Hepatocyte (in vitro differentiated cells): ENCODE measurements around the gene ASB11. TPM values are rescaled to one million over a fixed set of nuclear protein-coding genes. Genes with fewer than 3 reads are reported as not detected.
"Not testable (repeated sequence)": the region's sequence is repeated elsewhere in the genome, so short reads cannot be mapped to it uniquely, and the experiment has no call there.

Experiments used
- DNase-seq: peaks from one replicate; pipeline ENCODE4 v3.0.0-alpha.2; 2016; ENCODE audit warnings: low spot score
- H2AFZ ChIP-seq: fragments of 200-600 bp; sonication (generic); 2 replicates; pipeline ENCODE4 v1.6.0; 2016; ENCODE audit warnings: antibody characterized with exemption, mild to moderate bottlenecking
- H3K27ac ChIP-seq: fragments of 200-600 bp; sonication (generic); 2 replicates; pipeline ENCODE4 v1.5.1; 2016; ENCODE audit warnings: mild to moderate bottlenecking
- H3K27me3 ChIP-seq: fragments of 200-600 bp; sonication (generic); 2 replicates; pipeline ENCODE4 v1.6.1; 2016
- H3K36me3 ChIP-seq: fragments of 200-600 bp; sonication (generic); replicated peaks from 2 replicates; pipeline ENCODE4 v1.5.1; 2016; ENCODE audit warnings: low read depth; ENCODE audit not compliant: insufficient read depth
- H3K4me1 ChIP-seq: fragments of 200-600 bp; sonication (generic); 2 replicates; pipeline ENCODE4 v1.5.1; 2016; ENCODE audit warnings: mild to moderate bottlenecking, moderate library complexity; ENCODE audit not compliant: insufficient read depth
- H3K4me2 ChIP-seq: fragments of 200-600 bp; sonication (generic); 2 replicates; pipeline ENCODE4 v1.6.0; 2016
- H3K4me3 ChIP-seq: fragments of 200-600 bp; sonication (generic); 2 replicates; pipeline ENCODE4 v1.5.1; 2016; ENCODE audit warnings: mild to moderate bottlenecking
- H3K79me2 ChIP-seq: fragments of 200-600 bp; sonication (generic); 2 replicates; pipeline ENCODE4 v1.6.0; 2017; ENCODE audit warnings: mild to moderate bottlenecking
- H3K9me2 ChIP-seq: fragments of 200-600 bp; sonication (generic); replicated peaks from 2 replicates; pipeline ENCODE4 v1.6.0; 2017; ENCODE audit warnings: mild to moderate bottlenecking; ENCODE audit not compliant: insufficient read depth
- H3K9me3 ChIP-seq: fragments of 200-600 bp; sonication (generic); 2 replicates; pipeline ENCODE4 v1.5.1; 2016; ENCODE audit warnings: low read depth, mild to moderate bottlenecking
- H4K20me1 ChIP-seq: fragments of 200-600 bp; sonication (generic); 2 replicates; pipeline ENCODE4 v1.6.0; 2016; ENCODE audit warnings: mild to moderate bottlenecking; ENCODE audit not compliant: insufficient read depth, poor library complexity, severe bottlenecking
- EZH2 ChIP-seq: fragments of 200-600 bp; sonication (generic); IDR thresholded peaks from 2 replicates; pipeline ENCODE4 v1.6.1; 2016; ENCODE audit warnings: antibody characterized with exemption, mild to moderate bottlenecking, borderline replicate concordance
- EZH2phosphoT487 ChIP-seq: fragments of 200-600 bp; sonication (generic); IDR thresholded peaks from one replicate; pipeline ENCODE4 v1.6.1; 2018; ENCODE audit warnings: antibody characterized with exemption, mild to moderate bottlenecking, low read depth, moderate library complexity; ENCODE audit not compliant: unreplicated experiment, severe bottlenecking
- WGBS: methylation state at CpG from one replicate; pipeline ENCODE4 v1.1.6; 2016; ENCODE audit warnings: low lambda C conversion rate; ENCODE audit errors: missing lambda C conversion rate; 5-methylcytosine and 5-hydroxymethylcytosine counted together
- polyA plus RNA-seq: library from polyadenylated mRNA; unstranded; fragments of >200 nt; fragmentation: Nextera tagmentation; extraction: Ambion mirVana; gene quantifications from 2 replicates; pipeline ENCODE4 v1.2.1, GENCODE V29; 2016
- total RNA-seq: library from RNA; depleted of rRNA; stranded (reverse); fragments of >200 nt; gene quantifications from 2 replicates; pipeline ENCODE4 v1.2.3, GENCODE V29; 2014
- TF ChIP-seq, protein P1 (sequence below): fragments of 200-600 bp; sonication (generic); IDR thresholded peaks from 2 replicates; pipeline ENCODE4 v1.5.1; 2016; ENCODE audit warnings: antibody characterized with exemption, mild to moderate bottlenecking; ENCODE audit not compliant: poor library complexity

ASB11 gene
- total and polyA plus RNA-seq, 2 experiments from 2014 or later = 0.20 TPM; not detected in 1

DNA sequence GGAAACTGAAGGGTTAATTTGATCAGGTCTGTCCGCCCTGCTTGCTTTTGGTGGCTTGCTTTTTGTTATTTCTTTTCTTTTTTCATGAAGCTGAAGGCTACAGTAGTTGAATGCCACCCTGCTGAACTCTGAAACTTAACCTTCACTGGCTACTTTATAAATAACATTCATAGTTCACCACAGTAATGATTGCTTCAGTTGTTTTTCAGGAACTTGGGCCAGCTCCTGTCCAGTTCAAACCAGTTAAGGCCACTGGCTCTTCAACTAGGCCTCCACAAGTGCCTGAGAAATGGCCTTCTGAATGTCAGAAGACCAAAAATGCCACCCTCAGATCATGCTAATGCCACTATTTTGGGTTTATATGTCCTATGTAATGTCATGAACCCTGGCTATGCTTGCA, 37.8 kb downstream of the ASB11 start:
- Histone ChIP-seq H3K4me1 (no peaks in the 10 kb centered on the region), H3K9me3 (no peaks in the 10 kb centered on the region), H3K4me2 (no peak overlapping the region), H4K20me1 (no peaks in the 10 kb centered on the region), H3K36me3 (no peaks in the 10 kb centered on the region), H3K27ac (no peak overlapping the region), H3K79me2 (no peaks in the 10 kb centered on the region), H3K9me2 (no peaks in the 10 kb centered on the region), H2AFZ (no peak overlapping the region), H3K4me3 (no peak overlapping the region), H3K27me3 (no peaks in the 10 kb centered on the region)
- TF ChIP-seq, protein P1, sequence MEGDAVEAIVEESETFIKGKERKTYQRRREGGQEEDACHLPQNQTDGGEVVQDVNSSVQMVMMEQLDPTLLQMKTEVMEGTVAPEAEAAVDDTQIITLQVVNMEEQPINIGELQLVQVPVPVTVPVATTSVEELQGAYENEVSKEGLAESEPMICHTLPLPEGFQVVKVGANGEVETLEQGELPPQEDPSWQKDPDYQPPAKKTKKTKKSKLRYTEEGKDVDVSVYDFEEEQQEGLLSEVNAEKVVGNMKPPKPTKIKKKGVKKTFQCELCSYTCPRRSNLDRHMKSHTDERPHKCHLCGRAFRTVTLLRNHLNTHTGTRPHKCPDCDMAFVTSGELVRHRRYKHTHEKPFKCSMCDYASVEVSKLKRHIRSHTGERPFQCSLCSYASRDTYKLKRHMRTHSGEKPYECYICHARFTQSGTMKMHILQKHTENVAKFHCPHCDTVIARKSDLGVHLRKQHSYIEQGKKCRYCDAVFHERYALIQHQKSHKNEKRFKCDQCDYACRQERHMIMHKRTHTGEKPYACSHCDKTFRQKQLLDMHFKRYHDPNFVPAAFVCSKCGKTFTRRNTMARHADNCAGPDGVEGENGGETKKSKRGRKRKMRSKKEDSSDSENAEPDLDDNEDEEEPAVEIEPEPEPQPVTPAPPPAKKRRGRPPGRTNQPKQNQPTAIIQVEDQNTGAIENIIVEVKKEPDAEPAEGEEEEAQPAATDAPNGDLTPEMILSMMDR = no peak
- TF ChIP-seq EZH2phosphoT487 (no peak), EZH2 (no peak)
- no peak for DNase-seq
- 55% methylated on average over 1 of the region's 1 CpG for WGBS

DNA sequence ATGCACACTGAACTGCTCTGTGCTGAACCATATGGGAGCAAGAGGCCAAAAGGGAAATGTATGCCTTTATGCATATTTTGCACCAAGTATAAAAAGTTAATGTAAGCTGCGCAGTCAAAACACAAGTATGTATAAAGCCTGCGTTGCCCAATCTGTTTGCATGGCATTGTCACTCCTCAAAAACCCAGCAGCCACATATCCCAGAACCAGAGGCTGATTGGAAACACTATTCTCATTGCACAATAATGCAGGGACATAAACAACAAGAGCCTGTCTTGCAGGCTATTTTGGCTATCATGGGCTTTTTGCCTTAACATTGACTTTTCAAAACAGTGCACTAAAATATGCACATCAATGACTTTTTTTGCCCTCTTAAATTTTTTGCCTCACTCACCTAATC, 40.5 kb downstream of the ASB11 start:
- Histone ChIP-seq H3K27me3 (no peaks in the 10 kb centered on the region), H3K4me1 (no peaks in the 10 kb centered on the region), H3K27ac (no peak overlapping the region), H4K20me1 (no peaks in the 10 kb centered on the region), H3K9me3 (no peaks in the 10 kb centered on the region), H3K9me2 (no peaks in the 10 kb centered on the region), H3K79me2 (no peaks in the 10 kb centered on the region), H3K4me3 (no peak overlapping the region), H3K36me3 (no peaks in the 10 kb centered on the region), H3K4me2 (no peak overlapping the region), H2AFZ (no peak overlapping the region)
- WGBS = 96% methylated on average over 2 of the region's 2 CpGs
- no peak for DNase-seq
- TF ChIP-seq, protein P1 = no peak
- TF ChIP-seq EZH2phosphoT487 (no peak), EZH2 (no peak)

DNA sequence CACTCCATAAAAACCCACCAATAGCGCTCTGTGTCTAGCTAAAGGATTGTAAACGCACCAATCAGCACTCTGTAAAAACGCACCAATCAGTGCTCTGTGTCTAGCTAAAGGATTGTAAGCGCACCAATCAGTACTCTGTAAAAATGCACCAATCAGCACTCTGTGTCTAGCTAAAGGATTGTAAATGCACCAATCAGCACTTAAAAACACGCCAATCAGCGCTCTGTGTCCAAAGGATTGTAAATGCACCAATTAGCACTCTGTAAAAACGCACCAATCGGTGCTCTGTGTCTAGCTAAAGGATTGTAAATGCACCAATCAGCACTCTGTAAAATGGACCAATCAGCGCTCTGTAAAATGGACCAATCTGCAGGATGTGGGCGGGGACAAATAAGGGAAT, 42.2 kb downstream of the ASB11 start:
- H3K36me3 ChIP-seq, DNase-seq, H3K27ac ChIP-seq, H3K9me3 ChIP-seq, H3K79me2 ChIP-seq, H3K9me2 ChIP-seq, H2AFZ ChIP-seq, H3K4me1 ChIP-seq, H3K4me3 ChIP-seq, H3K4me2 ChIP-seq, H4K20me1 ChIP-seq, H3K27me3 ChIP-seq: not testable (repeated sequence)
- WGBS = 70% methylated on average over 10 of the region's 10 CpGs

DNA sequence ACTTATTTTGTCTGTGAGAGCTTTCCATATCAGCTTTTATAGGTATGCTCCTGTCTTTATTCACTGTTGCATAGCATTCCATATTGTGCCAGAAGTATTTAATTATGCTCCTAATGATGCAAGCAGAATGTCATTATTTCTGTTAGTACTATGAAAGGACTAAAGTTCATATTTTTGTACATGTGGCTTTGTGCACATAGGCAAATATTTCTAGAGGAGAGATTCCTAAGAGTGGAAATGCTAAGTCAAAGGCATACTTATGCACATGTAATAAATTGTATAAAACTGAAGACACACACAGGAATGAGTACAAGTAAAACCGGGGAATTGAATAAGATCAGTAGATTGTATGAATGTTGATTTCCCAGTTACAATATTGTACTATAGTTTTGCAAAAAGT, 43.7 kb downstream of the ASB11 start:
- no peaks in the 10 kb centered on the region for H3K27me3 ChIP-seq
- 90% methylated on average over 1 of the region's 1 CpG for WGBS
- no peaks in the 10 kb centered on the region for H3K9me3 ChIP-seq
- H3K4me3 ChIP-seq = no peak overlapping the region
- no peaks in the 10 kb centered on the region for H3K4me1 ChIP-seq
- no peaks in the 10 kb centered on the region for H3K9me2 ChIP-seq
- no peaks in the 10 kb centered on the region for H3K36me3 ChIP-seq
- H3K27ac ChIP-seq = no peak overlapping the region
- H3K79me2 ChIP-seq = no peaks in the 10 kb centered on the region
- TF ChIP-seq EZH2 = no peak
- no peak for TF ChIP-seq EZH2phosphoT487
- TF ChIP-seq, protein P1 = no peak
- no peak overlapping the region for H3K4me2 ChIP-seq
- H4K20me1 ChIP-seq = no peaks in the 10 kb centered on the region
- H2AFZ ChIP-seq = no peak overlapping the region
- no peak for DNase-seq
